ENCODE results near the gene TRIM52. TPM values are rescaled to one million over a fixed set of nuclear protein-coding genes. Genes with fewer than 3 reads are reported as not detected.

TRIM52 gene
- total and polyA plus RNA-seq, 9 of the 15 experiments (the other 6 are each of a cell fraction or from before 2014, with no cell fraction given): 3.3 to 21.9 (median 13.5) TPM

DNA sequence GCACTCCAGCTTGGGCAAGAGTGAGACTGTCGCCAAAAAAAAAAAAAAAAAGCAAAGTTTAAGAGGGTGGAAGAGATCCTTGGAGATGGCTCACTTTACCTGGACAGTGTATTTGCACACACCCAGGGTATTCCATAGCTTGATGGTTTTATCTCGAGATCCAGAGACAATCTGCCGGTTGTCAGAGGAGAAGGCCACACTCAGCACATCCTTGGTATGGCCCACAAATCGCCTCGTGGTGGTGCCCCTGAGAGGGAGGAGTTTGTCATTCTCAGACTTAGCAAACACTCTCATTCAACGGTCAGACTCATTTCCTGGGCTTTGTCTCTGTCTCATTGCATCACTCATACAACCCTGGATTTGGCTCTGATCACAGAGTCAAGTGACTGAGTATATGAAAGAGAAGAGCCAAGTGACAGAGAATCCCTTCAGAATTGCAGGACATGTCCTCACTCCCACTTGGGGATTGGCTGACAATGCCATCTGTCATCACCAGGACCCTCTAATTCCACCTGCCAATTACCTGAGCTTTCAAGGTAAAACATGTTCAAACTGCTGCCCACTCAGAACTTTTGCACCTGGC is 19.5 kb downstream of the TRIM52 start (continued):
- TF ChIP-seq, protein P1, sequence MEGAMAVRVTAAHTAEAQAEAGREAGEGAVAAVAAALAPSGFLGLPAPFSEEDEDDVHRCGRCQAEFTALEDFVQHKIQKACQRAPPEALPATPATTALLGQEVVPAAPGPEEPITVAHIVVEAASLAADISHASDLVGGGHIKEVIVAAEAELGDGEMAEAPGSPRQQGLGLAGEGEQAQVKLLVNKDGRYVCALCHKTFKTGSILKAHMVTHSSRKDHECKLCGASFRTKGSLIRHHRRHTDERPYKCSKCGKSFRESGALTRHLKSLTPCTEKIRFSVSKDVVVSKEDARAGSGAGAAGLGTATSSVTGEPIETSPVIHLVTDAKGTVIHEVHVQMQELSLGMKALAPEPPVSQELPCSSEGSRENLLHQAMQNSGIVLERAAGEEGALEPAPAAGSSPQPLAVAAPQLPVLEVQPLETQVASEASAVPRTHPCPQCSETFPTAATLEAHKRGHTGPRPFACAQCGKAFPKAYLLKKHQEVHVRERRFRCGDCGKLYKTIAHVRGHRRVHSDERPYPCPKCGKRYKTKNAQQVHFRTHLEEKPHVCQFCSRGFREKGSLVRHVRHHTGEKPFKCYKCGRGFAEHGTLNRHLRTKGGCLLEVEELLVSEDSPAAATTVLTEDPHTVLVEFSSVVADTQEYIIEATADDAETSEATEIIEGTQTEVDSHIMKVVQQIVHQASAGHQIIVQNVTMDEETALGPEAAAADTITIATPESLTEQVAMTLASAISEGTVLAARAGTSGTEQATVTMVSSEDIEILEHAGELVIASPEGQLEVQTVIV (CRISPR knock-in tag; IDR thresholded peaks at IDR 0.05; ENCODE audit: borderline replicate concordance): no peak
- no peak for TF ChIP-seq RHOXF2B (CRISPR knock-in tag; conservative IDR thresholded peaks at IDR 0.05)
- TF ChIP-seq, protein P2, sequence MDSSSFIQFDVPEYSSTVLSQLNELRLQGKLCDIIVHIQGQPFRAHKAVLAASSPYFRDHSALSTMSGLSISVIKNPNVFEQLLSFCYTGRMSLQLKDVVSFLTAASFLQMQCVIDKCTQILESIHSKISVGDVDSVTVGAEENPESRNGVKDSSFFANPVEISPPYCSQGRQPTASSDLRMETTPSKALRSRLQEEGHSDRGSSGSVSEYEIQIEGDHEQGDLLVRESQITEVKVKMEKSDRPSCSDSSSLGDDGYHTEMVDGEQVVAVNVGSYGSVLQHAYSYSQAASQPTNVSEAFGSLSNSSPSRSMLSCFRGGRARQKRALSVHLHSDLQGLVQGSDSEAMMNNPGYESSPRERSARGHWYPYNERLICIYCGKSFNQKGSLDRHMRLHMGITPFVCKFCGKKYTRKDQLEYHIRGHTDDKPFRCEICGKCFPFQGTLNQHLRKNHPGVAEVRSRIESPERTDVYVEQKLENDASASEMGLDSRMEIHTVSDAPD (CRISPR knock-in tag; IDR thresholded peaks at IDR 0.05): no peak
- TF ChIP-seq, protein P3, sequence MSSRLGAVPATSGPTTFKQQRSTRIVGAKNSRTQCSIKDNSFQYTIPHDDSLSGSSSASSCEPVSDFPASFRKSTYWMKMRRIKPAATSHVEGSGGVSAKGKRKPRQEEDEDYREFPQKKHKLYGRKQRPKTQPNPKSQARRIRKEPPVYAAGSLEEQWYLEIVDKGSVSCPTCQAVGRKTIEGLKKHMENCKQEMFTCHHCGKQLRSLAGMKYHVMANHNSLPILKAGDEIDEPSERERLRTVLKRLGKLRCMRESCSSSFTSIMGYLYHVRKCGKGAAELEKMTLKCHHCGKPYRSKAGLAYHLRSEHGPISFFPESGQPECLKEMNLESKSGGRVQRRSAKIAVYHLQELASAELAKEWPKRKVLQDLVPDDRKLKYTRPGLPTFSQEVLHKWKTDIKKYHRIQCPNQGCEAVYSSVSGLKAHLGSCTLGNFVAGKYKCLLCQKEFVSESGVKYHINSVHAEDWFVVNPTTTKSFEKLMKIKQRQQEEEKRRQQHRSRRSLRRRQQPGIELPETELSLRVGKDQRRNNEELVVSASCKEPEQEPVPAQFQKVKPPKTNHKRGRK (tag; IDR thresholded peaks at IDR 0.05): no peak
- TF ChIP-seq ZC3H11A (IDR thresholded peaks at IDR 0.05; ENCODE audit: low read depth, low read length): no peak
- no peak for TF ChIP-seq TAF9B (IDR thresholded peaks at IDR 0.05; ENCODE audit: partially characterized antibody)
- no peak for TF ChIP-seq MBD2 (IDR thresholded peaks at IDR 0.05; ENCODE audit: borderline replicate concordance, low read depth)
- no peak for TF ChIP-seq TEAD4 (IDR thresholded peaks at IDR 0.05; ENCODE audit: low read length)
- peak; percentile 26; the same call in 1 of the 2 replicates for TF ChIP-seq TEAD4 (CRISPR knock-in tag; IDR thresholded peaks at IDR 0.05; ENCODE audit: borderline replicate concordance)
- TF ChIP-seq JUN (IDR thresholded peaks at IDR 0.05; ENCODE audit: borderline replicate concordance, low read depth, low read length): no peak
- TF ChIP-seq JUN (CRISPR knock-in tag; IDR thresholded peaks at IDR 0.05; ENCODE audit: borderline replicate concordance): no peak
- no peak for TF ChIP-seq SAP30 (IDR thresholded peaks at IDR 0.05; ENCODE audit: borderline replicate concordance, insufficient read depth, low read depth, low read length, poor library complexity, severe bottlenecking)
- TF ChIP-seq ILK (tag; IDR thresholded peaks at IDR 0.05; ENCODE audit: borderline replicate concordance, low read depth): no peak
- no peak for TF ChIP-seq ZNF444 (CRISPR knock-in tag; IDR thresholded peaks at IDR 0.05)
- TF ChIP-seq KLF13 (tag; IDR thresholded peaks at IDR 0.05; ENCODE audit: borderline replicate concordance, low read depth): no peak
- TF ChIP-seq ETV5 (CRISPR knock-in tag; IDR thresholded peaks at IDR 0.05; ENCODE audit: low read depth): no peak
- TF ChIP-seq SNIP1 (IDR thresholded peaks at IDR 0.05; ENCODE audit: low read depth): no peak
- TF ChIP-seq MIER1 (IDR thresholded peaks at IDR 0.05; ENCODE audit: low read depth): no peak
- TF ChIP-seq NR2C1 (IDR thresholded peaks at IDR 0.05): no peak
- TF ChIP-seq NR2C1 (tag; IDR thresholded peaks at IDR 0.05): no peak
- TF ChIP-seq HOXB6 (CRISPR knock-in tag; IDR thresholded peaks at IDR 0.05; ENCODE audit: borderline replicate concordance): no peak
- no peak for TF ChIP-seq HSF4 (CRISPR knock-in tag; IDR thresholded peaks at IDR 0.05; ENCODE audit: borderline replicate concordance)
- TF ChIP-seq PTBP1 (IDR thresholded peaks at IDR 0.05; ENCODE audit: low read depth, low read length): no peak
